SK-N-SH treated with all-trans-retinoic acid at 6 μM for 48 hours (cell line): Measurements from ENCODE around the gene CXCL1.

Experiments
- ATAC-seq: fragments of 200-7000 bp; cut with Tn5 transposase; 3 replicates; pipeline ENCODE4 v1.9.1; 2020; ENCODE audit warnings: mild to moderate bottlenecking, moderate library complexity
- BACH2 ChIP-seq: fragments of 250-450 bp; sonication (Bioruptor Pico); IDR thresholded peaks from 2 replicates; pipeline ENCODE4 v1.9.0; 2021; ENCODE audit warnings: mild to moderate bottlenecking, borderline replicate concordance
- CSDC2 ChIP-seq: fragments of 250-450 bp; sonication (Bioruptor Pico); IDR thresholded peaks from 2 replicates; pipeline ENCODE4 v1.5.0; 2020; ENCODE audit warnings: mild to moderate bottlenecking, moderate library complexity
- ESRRG ChIP-seq: fragments of 250-450 bp; sonication (Bioruptor Pico); IDR thresholded peaks from 2 replicates; pipeline ENCODE4 v1.6.1; 2021; ENCODE audit warnings: mild to moderate bottlenecking
- GLIS3 ChIP-seq: fragments of 250-450 bp; sonication (Bioruptor Pico); IDR thresholded peaks from 2 replicates; pipeline ENCODE4 v1.5.0; 2020; ENCODE audit warnings: mild to moderate bottlenecking, moderate library complexity
- ISL1 ChIP-seq: fragments of 250-450 bp; sonication (Bioruptor Pico); IDR thresholded peaks from 2 replicates; pipeline ENCODE4 v2.1.2; 2022; ENCODE audit warnings: mild to moderate bottlenecking, moderate library complexity
- OSR1 ChIP-seq: fragments of 250-450 bp; sonication (Bioruptor Pico); IDR thresholded peaks from 2 replicates; pipeline ENCODE4 v1.8.0; 2022; ENCODE audit warnings: moderate library complexity, mild to moderate bottlenecking, inconsistent platforms
- PPARA ChIP-seq: fragments of 250-450 bp; sonication (Bioruptor Pico); IDR thresholded peaks from 2 replicates; pipeline ENCODE4 v1.5.0; 2020; ENCODE audit warnings: mild to moderate bottlenecking, borderline replicate concordance
- RARB ChIP-seq: fragments of 250-450 bp; sonication (Bioruptor Pico); IDR thresholded peaks from 2 replicates; pipeline ENCODE4 v1.8.0; 2021; ENCODE audit warnings: mild to moderate bottlenecking, moderate library complexity
- SNAI2 ChIP-seq: fragments of 250-450 bp; sonication (Bioruptor Pico); IDR thresholded peaks from 2 replicates; pipeline ENCODE4 v1.5.0; 2020; ENCODE audit warnings: mild to moderate bottlenecking, moderate library complexity
- TCF4 ChIP-seq: fragments of 250-450 bp; sonication (Bioruptor Pico); IDR thresholded peaks from 2 replicates; pipeline ENCODE4 v1.8.0; 2021; ENCODE audit warnings: mild to moderate bottlenecking, moderate library complexity, borderline replicate concordance
- TOX ChIP-seq: fragments of 250-450 bp; sonication (Bioruptor Pico); IDR thresholded peaks from 2 replicates; pipeline ENCODE4 v1.8.0; 2021; ENCODE audit warnings: mild to moderate bottlenecking, moderate library complexity, borderline replicate concordance
- ZC3H10 ChIP-seq: fragments of 250-450 bp; sonication (Bioruptor Pico); IDR thresholded peaks from 2 replicates; pipeline ENCODE4 v1.5.1; 2021; ENCODE audit warnings: mild to moderate bottlenecking, moderate library complexity
- ZFP3 ChIP-seq: fragments of 250-450 bp; sonication (Bioruptor Pico); IDR thresholded peaks from 2 replicates; pipeline ENCODE4 v1.5.0; 2020; ENCODE audit warnings: mild to moderate bottlenecking, moderate library complexity
- ZFP30 ChIP-seq: fragments of 450-650 bp; formaldehyde crosslinking; IDR thresholded peaks from 2 replicates; pipeline ENCODE4 v1.5.0; 2022; ENCODE audit warnings: mild to moderate bottlenecking, moderate library complexity
- ZNF565 ChIP-seq: fragments of 450-650 bp; formaldehyde crosslinking; conservative IDR thresholded peaks from 2 replicates; pipeline ENCODE4 v1.5.0; 2020; ENCODE audit warnings: low read depth, mild to moderate bottlenecking, moderate library complexity
- ZNF70 ChIP-seq: fragments of 450-650 bp; formaldehyde crosslinking; IDR thresholded peaks from 2 replicates; pipeline ENCODE4 v1.5.0; 2020; ENCODE audit warnings: mild to moderate bottlenecking, moderate library complexity
- ZNF8 ChIP-seq: fragments of 450-650 bp; formaldehyde crosslinking; IDR thresholded peaks from 2 replicates; pipeline ENCODE4 v1.5.0; 2020; ENCODE audit warnings: mild to moderate bottlenecking, moderate library complexity
- TF ChIP-seq, protein P1 (sequence below): fragments of 250-450 bp; sonication (Bioruptor Pico); IDR thresholded peaks from 2 replicates; pipeline ENCODE4 v1.8.0; 2021; ENCODE audit warnings: low read depth, mild to moderate bottlenecking, moderate library complexity, borderline replicate concordance
- TF ChIP-seq, protein P2 (sequence below): fragments of 250-450 bp; sonication (Bioruptor Pico); IDR thresholded peaks from 2 replicates; pipeline ENCODE4 v1.5.0; 2020; ENCODE audit warnings: mild to moderate bottlenecking, moderate library complexity
- TF ChIP-seq, protein P3 (sequence below): fragments of 250-450 bp; sonication (Bioruptor Pico); IDR thresholded peaks from 2 replicates; pipeline ENCODE4 v1.5.1; 2021; ENCODE audit warnings: mild to moderate bottlenecking, moderate library complexity
- TF ChIP-seq, protein P4 (sequence below): fragments of 250-450 bp; sonication (Bioruptor Pico); IDR thresholded peaks from 2 replicates; pipeline ENCODE4 v1.8.0; 2020; ENCODE audit warnings: mild to moderate bottlenecking, moderate library complexity, borderline replicate concordance

CXCL1 gene

DNA sequence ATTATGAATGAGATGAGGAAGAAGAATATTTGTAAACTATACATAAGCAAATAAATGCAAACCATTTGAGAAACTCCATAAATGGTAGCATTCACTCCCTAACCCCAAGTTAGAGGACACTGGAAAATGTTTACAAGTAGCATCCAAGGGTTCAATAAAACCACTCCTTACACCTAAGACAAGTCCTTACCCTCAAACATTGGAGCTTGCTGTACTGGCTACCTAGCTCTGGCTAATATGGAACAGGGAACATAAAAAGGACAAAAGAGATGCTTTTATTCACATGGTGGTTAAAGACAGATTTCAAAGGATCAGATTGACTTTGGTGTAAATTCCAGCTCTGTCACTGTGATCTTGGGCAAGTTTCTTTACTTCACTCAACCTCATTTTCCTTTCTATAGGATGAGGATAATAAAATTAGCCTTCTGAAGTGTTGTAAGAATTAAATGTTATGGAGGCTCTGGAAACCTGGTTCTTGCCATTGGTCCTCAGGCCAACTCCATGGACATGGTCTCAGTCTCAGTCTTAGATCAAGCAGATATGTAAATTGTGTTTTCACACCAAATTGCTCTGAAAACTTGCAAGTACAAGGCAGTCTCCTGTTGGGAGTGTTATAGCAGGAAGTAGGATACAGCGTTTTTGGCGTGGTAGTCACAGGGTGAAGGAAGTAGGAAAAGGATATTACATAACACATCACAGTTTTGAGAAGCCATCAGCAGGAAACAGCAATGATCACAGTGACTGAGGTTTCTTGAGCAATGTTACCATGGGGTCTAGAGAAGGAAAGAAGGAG is 3.3 kb downstream of the CXCL1 start:
- TF ChIP-seq OSR1 (CRISPR knock-in tag): no peak
- TF ChIP-seq, protein P1, sequence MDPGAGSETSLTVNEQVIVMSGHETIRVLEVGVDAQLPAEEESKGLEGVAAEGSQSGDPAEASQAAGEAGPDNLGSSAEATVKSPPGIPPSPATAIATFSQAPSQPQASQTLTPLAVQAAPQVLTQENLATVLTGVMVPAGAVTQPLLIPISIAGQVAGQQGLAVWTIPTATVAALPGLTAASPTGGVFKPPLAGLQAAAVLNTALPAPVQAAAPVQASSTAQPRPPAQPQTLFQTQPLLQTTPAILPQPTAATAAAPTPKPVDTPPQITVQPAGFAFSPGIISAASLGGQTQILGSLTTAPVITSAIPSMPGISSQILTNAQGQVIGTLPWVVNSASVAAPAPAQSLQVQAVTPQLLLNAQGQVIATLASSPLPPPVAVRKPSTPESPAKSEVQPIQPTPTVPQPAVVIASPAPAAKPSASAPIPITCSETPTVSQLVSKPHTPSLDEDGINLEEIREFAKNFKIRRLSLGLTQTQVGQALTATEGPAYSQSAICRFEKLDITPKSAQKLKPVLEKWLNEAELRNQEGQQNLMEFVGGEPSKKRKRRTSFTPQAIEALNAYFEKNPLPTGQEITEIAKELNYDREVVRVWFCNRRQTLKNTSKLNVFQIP: no peak
- TF ChIP-seq TOX (CRISPR knock-in tag): no peak
- TF ChIP-seq ISL1: no peak
- no peak for ATAC-seq

DNA sequence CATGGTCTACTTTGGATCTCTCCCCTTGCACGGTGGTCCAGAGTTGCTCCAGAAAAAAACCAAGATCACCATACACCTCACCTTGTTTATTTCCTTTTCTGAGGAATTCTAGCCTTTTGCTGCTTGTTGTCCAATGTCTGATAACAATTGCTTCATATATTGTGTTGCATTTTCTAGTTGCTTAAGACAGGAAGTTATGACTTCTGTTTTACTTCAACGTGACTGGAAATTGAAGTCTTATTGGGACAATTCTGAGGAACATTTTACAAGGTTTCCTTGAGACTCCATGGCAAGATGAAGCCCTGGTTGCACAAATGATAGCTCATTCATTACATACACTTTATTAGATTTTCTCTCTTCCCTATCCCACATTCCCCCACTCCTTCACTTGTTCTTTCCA is 5.2 kb downstream of the CXCL1 start:
- no peak for TF ChIP-seq TCF4
- TF ChIP-seq CSDC2 (CRISPR knock-in tag): no peak
- no peak for TF ChIP-seq ZNF8 (CRISPR knock-in tag)
- TF ChIP-seq ZFP30 (CRISPR knock-in tag): no peak
- no peak for TF ChIP-seq BACH2
- no peak for TF ChIP-seq ZC3H10 (CRISPR knock-in tag)
- no peak for TF ChIP-seq ZNF70
- TF ChIP-seq ZNF565 (CRISPR knock-in tag): no peak
- TF ChIP-seq, all 23 proteins: peak for 0
- ATAC-seq: no peak

DNA sequence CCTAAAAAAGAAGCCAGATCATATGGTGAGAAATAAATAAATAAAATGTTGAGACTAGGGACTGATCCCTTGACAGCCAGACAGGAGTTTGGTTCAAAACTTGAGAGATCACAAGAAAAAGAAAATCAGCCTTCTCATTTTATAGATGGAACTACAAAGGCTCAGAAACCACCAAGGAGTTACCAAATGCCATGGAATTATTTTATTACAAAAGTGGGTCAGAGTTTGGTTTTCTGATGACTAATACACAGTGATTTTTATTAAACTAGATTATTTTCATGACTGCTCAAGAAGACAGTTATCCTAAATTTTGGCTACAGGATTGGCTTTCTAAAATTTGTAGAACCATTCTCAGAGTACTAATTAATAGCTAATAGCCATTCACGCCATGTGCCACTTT is 6.2 kb downstream of the CXCL1 start:
- TF ChIP-seq BACH2 (no peak), SNAI2 (CRISPR knock-in tag) (no peak), RARB (CRISPR knock-in tag) (no peak), PPARA (CRISPR knock-in tag) (no peak)
- TF ChIP-seq, protein P2, sequence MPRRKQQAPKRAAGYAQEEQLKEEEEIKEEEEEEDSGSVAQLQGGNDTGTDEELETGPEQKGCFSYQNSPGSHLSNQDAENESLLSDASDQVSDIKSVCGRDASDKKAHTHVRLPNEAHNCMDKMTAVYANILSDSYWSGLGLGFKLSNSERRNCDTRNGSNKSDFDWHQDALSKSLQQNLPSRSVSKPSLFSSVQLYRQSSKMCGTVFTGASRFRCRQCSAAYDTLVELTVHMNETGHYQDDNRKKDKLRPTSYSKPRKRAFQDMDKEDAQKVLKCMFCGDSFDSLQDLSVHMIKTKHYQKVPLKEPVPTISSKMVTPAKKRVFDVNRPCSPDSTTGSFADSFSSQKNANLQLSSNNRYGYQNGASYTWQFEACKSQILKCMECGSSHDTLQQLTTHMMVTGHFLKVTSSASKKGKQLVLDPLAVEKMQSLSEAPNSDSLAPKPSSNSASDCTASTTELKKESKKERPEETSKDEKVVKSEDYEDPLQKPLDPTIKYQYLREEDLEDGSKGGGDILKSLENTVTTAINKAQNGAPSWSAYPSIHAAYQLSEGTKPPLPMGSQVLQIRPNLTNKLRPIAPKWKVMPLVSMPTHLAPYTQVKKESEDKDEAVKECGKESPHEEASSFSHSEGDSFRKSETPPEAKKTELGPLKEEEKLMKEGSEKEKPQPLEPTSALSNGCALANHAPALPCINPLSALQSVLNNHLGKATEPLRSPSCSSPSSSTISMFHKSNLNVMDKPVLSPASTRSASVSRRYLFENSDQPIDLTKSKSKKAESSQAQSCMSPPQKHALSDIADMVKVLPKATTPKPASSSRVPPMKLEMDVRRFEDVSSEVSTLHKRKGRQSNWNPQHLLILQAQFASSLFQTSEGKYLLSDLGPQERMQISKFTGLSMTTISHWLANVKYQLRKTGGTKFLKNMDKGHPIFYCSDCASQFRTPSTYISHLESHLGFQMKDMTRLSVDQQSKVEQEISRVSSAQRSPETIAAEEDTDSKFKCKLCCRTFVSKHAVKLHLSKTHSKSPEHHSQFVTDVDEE (CRISPR knock-in tag): no peak
- TF ChIP-seq, protein P1: no peak
- no peak for ATAC-seq

DNA sequence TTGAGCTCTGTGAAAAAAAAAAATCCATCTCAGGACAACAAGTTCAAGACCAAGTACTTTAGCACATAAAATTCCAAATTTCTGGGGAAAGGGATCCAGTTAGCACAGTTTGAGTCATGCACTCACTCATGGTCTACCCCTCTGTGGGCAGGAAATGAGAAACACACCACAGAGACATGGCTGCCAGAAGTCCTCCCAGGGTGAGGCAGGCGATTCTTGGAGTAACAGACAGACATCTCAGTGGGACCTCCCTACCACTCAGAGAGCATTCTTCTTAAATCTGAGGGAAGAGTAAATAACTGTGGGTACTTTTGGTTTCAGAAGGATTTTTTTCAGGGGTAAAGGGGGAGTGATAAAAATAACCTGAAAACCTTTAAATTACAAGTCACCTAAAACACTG is 14.1 kb downstream of the CXCL1 start:
- ATAC-seq: no peak
- TF ChIP-seq SNAI2 (CRISPR knock-in tag) (no peak), ISL1 (no peak), ZFP3 (CRISPR knock-in tag) (no peak), GLIS3 (CRISPR knock-in tag) (no peak), RARB (CRISPR knock-in tag) (no peak)
- TF ChIP-seq, protein P3, sequence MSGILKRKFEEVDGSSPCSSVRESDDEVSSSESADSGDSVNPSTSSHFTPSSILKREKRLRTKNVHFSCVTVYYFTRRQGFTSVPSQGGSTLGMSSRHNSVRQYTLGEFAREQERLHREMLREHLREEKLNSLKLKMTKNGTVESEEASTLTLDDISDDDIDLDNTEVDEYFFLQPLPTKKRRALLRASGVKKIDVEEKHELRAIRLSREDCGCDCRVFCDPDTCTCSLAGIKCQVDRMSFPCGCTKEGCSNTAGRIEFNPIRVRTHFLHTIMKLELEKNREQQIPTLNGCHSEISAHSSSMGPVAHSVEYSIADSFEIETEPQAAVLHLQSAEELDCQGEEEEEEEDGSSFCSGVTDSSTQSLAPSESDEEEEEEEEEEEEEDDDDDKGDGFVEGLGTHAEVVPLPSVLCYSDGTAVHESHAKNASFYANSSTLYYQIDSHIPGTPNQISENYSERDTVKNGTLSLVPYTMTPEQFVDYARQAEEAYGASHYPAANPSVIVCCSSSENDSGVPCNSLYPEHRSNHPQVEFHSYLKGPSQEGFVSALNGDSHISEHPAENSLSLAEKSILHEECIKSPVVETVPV: no peak

DNA sequence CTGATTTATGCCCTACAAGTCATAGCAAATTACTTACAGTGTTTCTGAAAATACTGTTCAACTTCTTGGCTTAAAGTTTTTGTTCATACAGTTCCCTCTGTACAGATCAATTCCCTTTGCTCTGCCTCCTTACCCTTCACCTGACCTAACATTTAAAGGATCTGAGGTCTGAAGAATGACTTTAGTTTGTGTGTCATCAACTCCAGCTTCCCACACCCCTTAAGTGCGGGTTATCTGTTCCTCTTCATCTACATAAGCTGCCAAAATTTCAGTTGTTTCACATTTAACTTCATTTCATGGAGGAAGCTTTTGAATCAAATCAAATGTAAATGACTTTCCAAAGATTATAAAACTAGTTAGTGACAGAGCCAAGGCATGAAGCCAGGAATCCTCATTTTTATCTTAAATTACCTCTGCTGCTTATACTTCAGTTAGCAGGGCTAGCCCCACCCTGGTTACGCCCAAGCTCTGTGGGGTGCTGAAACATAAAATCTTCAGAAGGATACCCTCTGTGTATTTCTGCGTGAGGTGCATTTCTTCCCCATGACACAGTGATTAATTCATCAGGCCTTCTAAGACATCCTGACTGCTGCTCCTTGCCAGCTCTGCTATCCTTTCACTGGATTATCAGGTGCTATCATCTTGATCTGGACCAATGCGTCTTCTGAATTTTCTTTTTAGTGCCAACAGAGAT is 16.5 kb downstream of the CXCL1 start:
- no peak for ATAC-seq
- TF ChIP-seq, protein P3: no peak
- TF ChIP-seq, protein P4, sequence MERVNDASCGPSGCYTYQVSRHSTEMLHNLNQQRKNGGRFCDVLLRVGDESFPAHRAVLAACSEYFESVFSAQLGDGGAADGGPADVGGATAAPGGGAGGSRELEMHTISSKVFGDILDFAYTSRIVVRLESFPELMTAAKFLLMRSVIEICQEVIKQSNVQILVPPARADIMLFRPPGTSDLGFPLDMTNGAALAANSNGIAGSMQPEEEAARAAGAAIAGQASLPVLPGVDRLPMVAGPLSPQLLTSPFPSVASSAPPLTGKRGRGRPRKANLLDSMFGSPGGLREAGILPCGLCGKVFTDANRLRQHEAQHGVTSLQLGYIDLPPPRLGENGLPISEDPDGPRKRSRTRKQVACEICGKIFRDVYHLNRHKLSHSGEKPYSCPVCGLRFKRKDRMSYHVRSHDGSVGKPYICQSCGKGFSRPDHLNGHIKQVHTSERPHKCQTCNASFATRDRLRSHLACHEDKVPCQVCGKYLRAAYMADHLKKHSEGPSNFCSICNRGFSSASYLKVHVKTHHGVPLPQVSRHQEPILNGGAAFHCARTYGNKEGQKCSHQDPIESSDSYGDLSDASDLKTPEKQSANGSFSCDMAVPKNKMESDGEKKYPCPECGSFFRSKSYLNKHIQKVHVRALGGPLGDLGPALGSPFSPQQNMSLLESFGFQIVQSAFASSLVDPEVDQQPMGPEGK (CRISPR knock-in tag): no peak
- TF ChIP-seq ESRRG (CRISPR knock-in tag): no peak
- TF ChIP-seq, protein P2 (CRISPR knock-in tag): no peak
